H1 (cell line): ENCODE data around the gene TGFBRAP1.

ENCODE experiments used
- CTCF ChIP-seq, 3 experiments: IDR thresholded peaks; 1 replicate in 2 of 3; 2 replicates in 1 of 3; pipeline versions ENCODE4 v1.5.1 to v1.6.1; 2011; ENCODE audit warnings: low read length in 3 of 3, mild to moderate bottlenecking in 3 of 3, inconsistent platforms in 2 of 3, low read depth in 1 of 3, moderate library complexity in 1 of 3; ENCODE audit not compliant: insufficient read depth in 1 of 3; ENCODE audit errors: control extremely low read depth in 1 of 3
- EGR1 ChIP-seq: IDR thresholded peaks from 2 replicates; pipeline ENCODE4 v1.6.1; 2011; ENCODE audit warnings: low read depth, low read length, borderline replicate concordance
- EP300 ChIP-seq, 2 experiments: IDR thresholded peaks; 1 replicate in 1 of 2; 2 replicates in 1 of 2; pipeline ENCODE4 v1.6.1; 2011 to 2012; ENCODE audit warnings: low read depth in 2 of 2, low read length in 2 of 2, mild to moderate bottlenecking in 2 of 2, borderline replicate concordance in 1 of 2, inconsistent platforms in 1 of 2, moderate library complexity in 1 of 2
- GABPA ChIP-seq: IDR thresholded peaks from 2 replicates; pipeline ENCODE4 v1.6.1; 2011; ENCODE audit warnings: mild to moderate bottlenecking, low read length, moderate library complexity, borderline replicate concordance; ENCODE audit not compliant: insufficient read depth
- MAX ChIP-seq: IDR thresholded peaks from 2 replicates; pipeline ENCODE4 v1.6.1; 2012; ENCODE audit warnings: inconsistent platforms
- POLR2AphosphoS5 ChIP-seq: IDR thresholded peaks from 2 replicates; pipeline ENCODE4 v1.6.1; 2011; ENCODE audit warnings: low read depth, low read length
- RAD21 ChIP-seq, 2 experiments: IDR thresholded peaks in 1 of 2; conservative IDR thresholded peaks in 1 of 2; 2 replicates each; pipeline ENCODE4 v1.6.1; 2011; ENCODE audit warnings: low read depth in 2 of 2, low read length in 2 of 2, improper control_type of control experiment in 1 of 2, inconsistent platforms in 1 of 2, mild to moderate bottlenecking in 1 of 2, moderate library complexity in 1 of 2
- RNF2 ChIP-seq: fragments of 200-900, 300-1000 bp; sonication (generic); IDR thresholded peaks from 2 replicates; pipeline ENCODE4 v1.7.1; 2016; ENCODE audit warnings: borderline replicate concordance, low read depth, mild to moderate bottlenecking, antibody characterized with exemption, low read length; ENCODE audit not compliant: poor library complexity, severe bottlenecking; ENCODE audit errors: missing control alignments

GRCh38 chr2:105357122-105357521, 27.6 kb upstream of the TGFBRAP1 start:
- TF ChIP-seq MAX (no peak), RNF2 (no peak), EP300 (IDR thresholded peaks at IDR 0.05; ENCODE audit: borderline replicate concordance in 1 of 2, low read depth in 2 of 2, low read length in 2 of 2) (no peak), GABPA (no peak), RAD21 (IDR thresholded peaks at IDR 0.05 in 1 of 2, conservative IDR thresholded peaks at IDR 0.05 in 1 of 2; ENCODE audit: low read depth in 2 of 2, low read length in 2 of 2) (no peak), POLR2AphosphoS5 (no peak), CTCF (IDR thresholded peaks at IDR 0.05; ENCODE audit: control extremely low read depth in 1 of 3, insufficient read depth in 1 of 3, low read depth in 1 of 3, low read length in 3 of 3) (no peak), EGR1 (no peak)
